Heart left ventricle (tissue), 13 donors: ENCODE measurements around the gene FERMT3.

ENCODE experiments used
- POLR2A ChIP-seq, 2 donors: fragments of 450-650 bp; IDR thresholded peaks; one replicate each; pipeline ENCODE4 v1.6.1; 2017; ENCODE audit warnings: antibody characterized with exemption in 2 of 2, mild to moderate bottlenecking in 2 of 2, moderate library complexity in 2 of 2
- TF ChIP-seq, protein P1 (sequence below), 12 donors: fragments of 200-600 bp; sonication (generic) in 4 of 12; IDR thresholded peaks; one replicate each; pipeline versions ENCODE4 v1.5.0 to v1.8.0; 2018 to 2022; ENCODE audit warnings: antibody characterized with exemption in 12 of 12, mild to moderate bottlenecking in 5 of 12
- donor health status: ischemic (EF 13 %, LVEDD 7.1; RV severe dilation, severe dysfunction).
- donor health status: DM: no; HTN: yes; CAD: no.
- donor health status: DM: no; HTN: no; CAD: no.
- donor health status: ischemic (EF 25% LVEDD 6.9; RV normal size, moderate dysfunction).
- donor health status: ischemic (EF 25% LVEDD 5.7; RV mildly dilated, moderate dysfunction).
- donor health status: ischemic (EF 35%, LVEDD 5.7; RV mildly dilated, moderate dysfunction).
- donor health status: nonischemic (EF 11% LVEDD 7.7; RV severe dilation, severe dysfunction).
- donor health status: DM: yes; HTN: yes; CAD: no.
- donor health status: PGD.
- donor health status: ischemic (EF 29% LVEDD 5.4; RV normal size, mild dysfunction).
- donor health status: nonischemic (EF 23%, LVEDD 6.1; RV moderate dilation, normal function).

DNA sequence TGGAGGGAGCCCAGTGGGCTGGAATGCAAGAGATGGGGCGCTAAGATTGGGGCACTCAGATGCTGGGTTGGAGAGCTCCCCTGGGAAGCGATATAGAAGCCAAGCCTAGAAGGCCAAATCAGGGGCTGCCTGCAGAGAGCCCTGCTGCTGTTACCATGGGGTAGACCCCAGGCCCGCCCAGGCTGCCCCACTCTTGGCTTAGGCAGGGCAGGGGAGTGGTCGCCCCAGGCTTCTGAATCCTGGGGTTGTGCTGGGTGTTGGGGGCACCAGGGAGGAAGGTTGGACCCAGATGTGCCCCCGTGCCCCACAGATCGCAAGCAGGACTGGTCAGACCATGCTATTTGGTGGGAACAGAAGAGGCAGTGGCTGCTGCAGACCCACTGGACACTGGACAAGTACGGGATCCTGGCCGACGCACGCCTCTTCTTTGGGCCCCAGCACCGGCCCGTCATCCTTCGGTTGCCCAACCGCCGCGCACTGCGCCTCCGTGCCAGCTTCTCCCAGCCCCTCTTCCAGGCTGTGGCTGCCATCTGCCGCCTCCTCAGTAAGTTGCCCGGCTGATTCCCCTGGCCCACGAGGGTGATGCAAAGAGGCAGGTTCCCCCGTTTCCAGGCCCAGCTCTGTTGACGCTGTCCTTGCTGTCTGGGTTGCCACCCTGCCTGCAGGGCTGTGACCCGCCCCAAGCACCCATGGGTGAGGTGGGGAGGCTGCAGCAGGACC, 3.9 kb downstream of the FERMT3 start:
- no peak for TF ChIP-seq POLR2A (IDR thresholded peaks at IDR 0.05)
- TF ChIP-seq, protein P1, sequence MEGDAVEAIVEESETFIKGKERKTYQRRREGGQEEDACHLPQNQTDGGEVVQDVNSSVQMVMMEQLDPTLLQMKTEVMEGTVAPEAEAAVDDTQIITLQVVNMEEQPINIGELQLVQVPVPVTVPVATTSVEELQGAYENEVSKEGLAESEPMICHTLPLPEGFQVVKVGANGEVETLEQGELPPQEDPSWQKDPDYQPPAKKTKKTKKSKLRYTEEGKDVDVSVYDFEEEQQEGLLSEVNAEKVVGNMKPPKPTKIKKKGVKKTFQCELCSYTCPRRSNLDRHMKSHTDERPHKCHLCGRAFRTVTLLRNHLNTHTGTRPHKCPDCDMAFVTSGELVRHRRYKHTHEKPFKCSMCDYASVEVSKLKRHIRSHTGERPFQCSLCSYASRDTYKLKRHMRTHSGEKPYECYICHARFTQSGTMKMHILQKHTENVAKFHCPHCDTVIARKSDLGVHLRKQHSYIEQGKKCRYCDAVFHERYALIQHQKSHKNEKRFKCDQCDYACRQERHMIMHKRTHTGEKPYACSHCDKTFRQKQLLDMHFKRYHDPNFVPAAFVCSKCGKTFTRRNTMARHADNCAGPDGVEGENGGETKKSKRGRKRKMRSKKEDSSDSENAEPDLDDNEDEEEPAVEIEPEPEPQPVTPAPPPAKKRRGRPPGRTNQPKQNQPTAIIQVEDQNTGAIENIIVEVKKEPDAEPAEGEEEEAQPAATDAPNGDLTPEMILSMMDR (IDR thresholded peaks at IDR 0.05) = no peak
